ENCODE measurements around the gene TRIM7. TPM values are rescaled to one million over a fixed set of nuclear protein-coding genes. Genes with fewer than 3 reads are reported as not detected.

TRIM7 gene
- polyA plus RNA-seq, 3 donors = 0.29 to 0.42 (median 0.33) TPM

- no peak for DNase-seq (ENCODE audit: extremely low read depth in 1 of 11, low read depth in 9 of 11, low spot score in 4 of 11)
Measured at GRCh38 chr5:181145133-181145532, 59.9 kb downstream of the TRIM7 start.

Other genes starting within 250 kb of the TRIM7 start
- gene BTNL3, start 216.3 kb downstream of the TRIM7 start, polyA plus RNA-seq (ENCODE audit: insufficient read length in 3 of 3) = under 1 TPM in 2 of 3 donors, not detected in 1; 0.07 to 0.20 TPM
- 10 to 100 TPM in 2 of 3 donors, 1 to 10 TPM in 1; 7.0 to 14.9 (median 11.5) TPM for gene BTNL9, start 164.9 kb downstream of the TRIM7 start, polyA plus RNA-seq (ENCODE audit: insufficient read length in 3 of 3)
- under 1 TPM in 1 of 3 donors, not detected in 2; 0.06 TPM for gene OR2V1, start 74.0 kb downstream of the TRIM7 start, polyA plus RNA-seq (ENCODE audit: insufficient read length in 3 of 3)
- gene OR2V2, start 57.6 kb downstream of the TRIM7 start, polyA plus RNA-seq (ENCODE audit: insufficient read length in 3 of 3) = under 1 TPM in 1 of 3 donors, not detected in 2; 0.03 TPM
- gene TRIM41, start 18.1 kb upstream of the TRIM7 start, polyA plus RNA-seq (ENCODE audit: insufficient read length in 3 of 3) = 10 to 100 TPM; 31.3 to 38.6 (median 35.9) TPM
- gene RACK1, start 38.7 kb upstream of the TRIM7 start, polyA plus RNA-seq (ENCODE audit: insufficient read length in 3 of 3) = 1,000 to 10,000 TPM; 2,562 to 2,860 (median 2,619) TPM
- gene TRIM52, start 55.9 kb upstream of the TRIM7 start, polyA plus RNA-seq (ENCODE audit: insufficient read length in 3 of 3) = 10 to 100 TPM; 25.5 to 48.5 (median 31.8) TPM
- not detected for gene OR4F3, start 162.1 kb upstream of the TRIM7 start, polyA plus RNA-seq (ENCODE audit: insufficient read length in 3 of 3)